B cell (primary cell): Measurements from ENCODE around the gene ZNF594. TPM values are rescaled to one million over a fixed set of nuclear protein-coding genes. Genes with fewer than 3 reads are reported as not detected.
"Not testable (repeated sequence)": the region's sequence is repeated elsewhere in the genome, so short reads cannot be mapped to it uniquely, and the experiment has no call there.

Experiments used
- ATAC-seq: fragments of 200-7000 bp; cut with Tn5 transposase; one replicate; pipeline ENCODE4 v1.10.0; 2021; ENCODE audit warnings: low read depth, mild to moderate bottlenecking, moderate number of reproducible peaks, moderate library complexity
- CTCF ChIA-PET: fragments of 350-600 bp; sonication (Branson Sonifier 250); formaldehyde crosslinking; loops from one replicate; lab custom pipeline; 2021; ENCODE audit warnings: antibody characterized with exemption, inconsistent platforms; lab: Charles Lee
- POLR2A ChIA-PET: fragments of 350-600 bp; sonication (Branson Sonifier 250); formaldehyde crosslinking; loops from one replicate; lab custom pipeline; 2021; ENCODE audit warnings: antibody characterized with exemption; lab: Charles Lee
- DNase-seq: peaks from one replicate; pipeline ENCODE4 v3.0.0; 2013
- H2AFZ ChIP-seq: 2 replicates; pipeline ENCODE4 v1.6.1; 2012; ENCODE audit warnings: mild to moderate bottlenecking, low read depth, low read length; ENCODE audit not compliant: insufficient read depth, poor library complexity, severe bottlenecking
- H3K27ac ChIP-seq, 2 donors: 1 replicate in 1 of 2; 2 replicates in 1 of 2; pipeline ENCODE4 v1.5.1; 2012 to 2013; ENCODE audit warnings: low read length in 2 of 2, mild to moderate bottlenecking in 2 of 2, moderate library complexity in 1 of 2
- H3K27me3 ChIP-seq, 4 experiments: fragments of 200-600 bp in 1 of 4; sonication (generic) in 1 of 4; replicated peaks in 1 of 4; 1 replicate in 2 of 4; 2 replicates in 2 of 4; pipeline versions ENCODE4 v1.6.1 to v1.7.0; 2013 to 2016; ENCODE audit warnings: low read length in 3 of 4, mild to moderate bottlenecking in 2 of 4, mixed read lengths in 1 of 4, moderate library complexity in 1 of 4; ENCODE audit not compliant: insufficient read depth in 4 of 4, control insufficient read depth in 3 of 4; ENCODE audit errors: control extremely low read depth in 1 of 4
- H3K36me3 ChIP-seq, 2 experiments: replicated peaks in 1 of 2; 1 replicate in 1 of 2; 2 replicates in 1 of 2; pipeline versions ENCODE4 v1.6.1 to v1.7.1; 2013; ENCODE audit warnings: low read length in 1 of 2; ENCODE audit not compliant: insufficient read depth in 2 of 2, control insufficient read depth in 1 of 2; ENCODE audit errors: control extremely low read depth in 1 of 2, extremely low read depth in 1 of 2
- H3K4me1 ChIP-seq, 2 donors: fragments of 200-600 bp in 1 of 2; sonication (generic) in 1 of 2; 1 replicate in 1 of 2; 2 replicates in 1 of 2; pipeline versions ENCODE4 v1.5.1 to v1.6.1; 2013 to 2017; ENCODE audit warnings: low read length in 2 of 2; ENCODE audit not compliant: control insufficient read depth in 2 of 2, insufficient read depth in 2 of 2
- H3K4me2 ChIP-seq: replicated peaks from 2 replicates; pipeline ENCODE3; 2012; ENCODE audit warnings: mild to moderate bottlenecking, low read depth, low read length; ENCODE audit not compliant: poor library complexity, severe bottlenecking
- H3K4me3 ChIP-seq, 5 experiments: fragments of 200-600 bp in 1 of 5; sonication (generic) in 1 of 5; 1 replicate in 3 of 5; 2 replicates in 2 of 5; pipeline versions ENCODE4 v1.5.1 to v1.7.0; 2011 to 2016; ENCODE audit warnings: low read length in 4 of 5, mild to moderate bottlenecking in 4 of 5, low read depth in 2 of 5, control low read depth in 1 of 5, moderate library complexity in 1 of 5; ENCODE audit not compliant: insufficient read depth in 1 of 5; ENCODE audit errors: control extremely low read depth in 1 of 5, extremely low read depth in 1 of 5
- H3K79me2 ChIP-seq: fragments of 200-600 bp; sonication (generic); one replicate; pipeline ENCODE4 v1.6.0; 2016; ENCODE audit warnings: low read length; ENCODE audit not compliant: control insufficient read depth, insufficient read depth
- H3K9ac ChIP-seq: fragments of 200-600 bp; sonication (generic); 2 replicates; pipeline ENCODE4 v1.6.1; 2017; ENCODE audit warnings: mild to moderate bottlenecking, low read length, moderate library complexity
- H3K9me3 ChIP-seq, 3 donors: one replicate each; pipeline versions ENCODE4 v1.6.1 to v1.7.1; 2013; ENCODE audit warnings: low read length in 2 of 3; ENCODE audit not compliant: control insufficient read depth in 2 of 3, insufficient read depth in 1 of 3; ENCODE audit errors: control extremely low read depth in 1 of 3
- H4K20me1 ChIP-seq: 2 replicates; pipeline ENCODE4 v1.6.0; 2012; ENCODE audit warnings: mild to moderate bottlenecking, low read length; ENCODE audit not compliant: insufficient read depth, control insufficient read depth, poor library complexity, severe bottlenecking
- H3K27ac Mint-ChIP-seq: one replicate; pipeline ENCODE4 v1.8.0; 2021; ENCODE audit warnings: mixed read lengths
- H3K27me3 Mint-ChIP-seq: one replicate; pipeline ENCODE4 v1.8.0; 2021; ENCODE audit warnings: mixed read lengths
- H3K4me1 Mint-ChIP-seq: one replicate; pipeline ENCODE4 v1.8.0; 2021; ENCODE audit warnings: mixed read lengths
- H3K4me3 Mint-ChIP-seq: one replicate; pipeline ENCODE4 v1.8.0; 2021; ENCODE audit warnings: mixed read lengths
- H3K9me3 Mint-ChIP-seq: one replicate; pipeline ENCODE4 v1.8.0; 2022; ENCODE audit warnings: mixed read lengths; ENCODE audit not compliant: insufficient read depth
- WGBS: methylation state at CpG from one replicate; pipeline ENCODE4 v1.1.5; 2013; ENCODE audit warnings: missing lambda C conversion rate; ENCODE audit not compliant: insufficient coverage; 5-methylcytosine and 5-hydroxymethylcytosine counted together
- intact Hi-C: fragments of 100-400 bp; cut with micrococcal nuclease; formaldehyde crosslinking; loops from one replicate; pipeline ENCODE4 v1.10.0; 2022
- polyA plus RNA-seq: library from polyadenylated mRNA; depleted of rRNA; stranded (reverse); fragments of >200 nt; gene quantifications from 2 replicates; pipeline ENCODE4 v1.2.3, GENCODE V29; 2012
- total RNA-seq, 2 donors: library from RNA; stranded (reverse); fragments of 120-200 nt in 1 of 2; gene quantifications; 1 replicate in 1 of 2; 2 replicates in 1 of 2; pipeline versions ENCODE4 v1.2.3 to v1.2.4, GENCODE V29; 2013 to 2022

ZNF594 gene
- total and polyA plus RNA-seq, 2 donors (not counting 1 experiment from before 2014, with no cell fraction given) = 5.9 to 38.9 TPM

DNA sequence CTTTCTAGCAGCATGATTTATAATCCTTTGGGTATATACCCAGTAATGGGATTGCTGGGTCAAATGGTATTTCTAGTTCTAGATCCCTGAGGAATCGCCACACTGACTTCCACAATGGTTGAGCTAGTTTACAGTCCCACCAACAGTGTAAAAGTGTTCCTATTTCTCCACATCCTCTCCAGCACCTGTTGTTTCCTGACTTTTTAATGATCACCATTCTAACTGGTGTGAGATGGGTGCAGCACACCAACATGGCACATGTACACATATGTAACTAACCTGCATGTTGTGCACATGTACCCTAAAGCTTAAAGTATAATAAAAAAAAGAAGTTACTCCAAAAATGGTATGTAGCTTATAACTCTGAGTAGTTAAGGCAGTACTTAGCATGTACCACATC is 31.0 kb downstream of the ZNF594 start:
- H3K9me3 Mint-ChIP-seq, ATAC-seq, H3K9me3 ChIP-seq, H3K4me1 Mint-ChIP-seq, H3K4me3 ChIP-seq, H3K27me3 ChIP-seq, H3K79me2 ChIP-seq, H3K36me3 ChIP-seq, H2AFZ ChIP-seq, CTCF ChIA-PET, H4K20me1 ChIP-seq, DNase-seq, H3K4me1 ChIP-seq, H3K27ac Mint-ChIP-seq, POLR2A ChIA-PET, H3K4me2 ChIP-seq, H3K4me3 Mint-ChIP-seq, H3K9ac ChIP-seq, intact Hi-C loops, H3K27ac ChIP-seq: not testable (repeated sequence)
- peaks cover 15% of the 10 kb centered on the region for H3K27me3 Mint-ChIP-seq
- no CpG with 5 or more reads among the region's 1 CpG for WGBS

DNA sequence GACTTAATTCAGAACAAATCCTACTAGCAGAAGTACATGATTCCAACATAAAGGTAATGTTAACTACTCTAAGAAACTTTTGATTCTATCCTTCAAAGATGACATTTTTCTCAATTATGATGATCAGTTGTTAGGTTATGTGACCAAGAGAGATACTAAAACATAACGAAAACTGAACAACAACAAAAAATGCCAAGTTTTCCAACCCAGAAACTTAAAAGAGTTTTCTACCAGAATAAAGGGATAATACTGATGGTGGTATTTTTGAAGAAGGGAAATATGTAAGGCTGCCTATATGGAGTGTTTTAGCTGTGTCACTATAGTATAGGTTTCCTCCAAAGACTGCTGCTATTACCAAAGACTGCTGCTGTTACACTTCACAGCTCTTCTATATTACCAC is 45.5 kb downstream of the ZNF594 start:
- H3K4me1 Mint-ChIP-seq, POLR2A ChIA-PET, H3K36me3 ChIP-seq, H3K27ac Mint-ChIP-seq, H3K4me1 ChIP-seq, CTCF ChIA-PET, DNase-seq, intact Hi-C loops, H3K9me3 ChIP-seq, H4K20me1 ChIP-seq, ATAC-seq, H3K27ac ChIP-seq, H3K9ac ChIP-seq, H3K4me3 Mint-ChIP-seq, H3K4me2 ChIP-seq, H2AFZ ChIP-seq, H3K9me3 Mint-ChIP-seq, H3K27me3 ChIP-seq, H3K79me2 ChIP-seq, H3K4me3 ChIP-seq: not testable (repeated sequence)
- H3K27me3 Mint-ChIP-seq = peaks cover 11% of the 10 kb centered on the region
- no CpG with 5 or more reads among the region's 1 CpG for WGBS

DNA sequence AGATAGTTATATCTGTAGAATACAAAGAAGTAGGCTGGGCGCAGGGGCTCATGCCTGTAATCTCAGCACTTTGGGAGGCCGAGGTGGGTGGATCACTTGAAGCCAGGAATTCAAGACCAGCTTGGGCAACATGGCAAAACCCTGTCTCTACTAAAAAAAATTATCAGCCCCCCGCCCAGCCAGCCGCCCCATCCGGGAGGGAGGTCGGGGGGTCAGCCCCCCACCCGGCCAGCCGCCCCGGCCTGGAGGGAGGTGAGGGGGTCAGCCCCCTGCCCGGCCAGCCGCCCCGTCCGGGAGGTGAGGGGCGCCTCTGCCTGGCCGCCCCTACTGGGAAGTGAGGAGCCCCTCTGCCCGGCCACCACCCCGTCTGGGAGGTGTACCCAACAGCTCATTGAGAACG is 48.8 kb downstream of the ZNF594 start:
- H3K4me2 ChIP-seq, H3K4me3 ChIP-seq, H3K27me3 ChIP-seq, H3K4me1 Mint-ChIP-seq, H3K27ac ChIP-seq, H3K9me3 ChIP-seq, H3K9ac ChIP-seq, H3K27ac Mint-ChIP-seq, H3K4me3 Mint-ChIP-seq, POLR2A ChIA-PET, H3K36me3 ChIP-seq, CTCF ChIA-PET, H2AFZ ChIP-seq, DNase-seq, H3K9me3 Mint-ChIP-seq, intact Hi-C loops, H4K20me1 ChIP-seq, H3K4me1 ChIP-seq, H3K79me2 ChIP-seq, ATAC-seq: not testable (repeated sequence)
- peaks cover 11% of the 10 kb centered on the region for H3K27me3 Mint-ChIP-seq
- WGBS = no CpG with 5 or more reads among the region's 18 CpGs
